PC-9 (cell line): Measurements from ENCODE around the gene ARNT2. TPM values are rescaled to one million over a fixed set of nuclear protein-coding genes. Genes with fewer than 3 reads are reported as not detected.
A peak's percentile ranks its signal among the peaks of the same experiment; 100 is the strongest.

Source experiments
- BruUV-seq: library from RNA; stranded (reverse); fragments of 400-500 nt; replicated peaks from 2 replicates; lab custom pipeline; 2021; lab: Mats Ljungman, UMichigan
- CTCF ChIA-PET: fragments of 300-600 bp; sonication (Branson Sonifier 250); formaldehyde crosslinking; loops from one replicate; lab custom pipeline; 2022; ENCODE audit warnings: antibody characterized with exemption; lab: Charles Lee
- POLR2A ChIA-PET: fragments of 300-600 bp; sonication (Branson Sonifier 250); formaldehyde crosslinking; loops from one replicate; lab custom pipeline; 2022; ENCODE audit warnings: antibody characterized with exemption; ENCODE audit not compliant: unreplicated experiment; lab: Charles Lee
- DNase-seq, 2 experiments: peaks; one replicate each; pipeline versions ENCODE4 v3.0.0 to v3.0.0-alpha.2; 2015 to 2022; ENCODE audit warnings: mixed read lengths in 1 of 2
- H2AFZ ChIP-seq: fragments of 200-600 bp; sonication (generic); 2 replicates; pipeline ENCODE4 v1.8.1; 2017; ENCODE audit warnings: antibody characterized with exemption
- H3F3A ChIP-seq: fragments of 200-600 bp; sonication (generic); 2 replicates; pipeline ENCODE4 v1.8.1; 2017; ENCODE audit warnings: antibody characterized with exemption, mild to moderate bottlenecking, low read depth; ENCODE audit not compliant: insufficient read depth
- H3K27ac ChIP-seq: fragments of 200-600 bp; sonication (generic); 2 replicates; pipeline ENCODE4 v1.6.1; 2016; ENCODE audit warnings: mixed run types
- H3K27me3 ChIP-seq: fragments of 200-600 bp; sonication (generic); 2 replicates; pipeline ENCODE4 v1.6.1; 2016; ENCODE audit warnings: low read depth, mixed run types; ENCODE audit not compliant: insufficient read depth
- H3K36me3 ChIP-seq: fragments of 200-600 bp; sonication (generic); 2 replicates; pipeline ENCODE4 v1.6.1; 2016; ENCODE audit warnings: low read depth, mixed run types
- H3K4me1 ChIP-seq: fragments of 200-600 bp; sonication (generic); replicated peaks from 2 replicates; pipeline ENCODE4 v1.6.1; 2016; ENCODE audit warnings: mixed run types; ENCODE audit not compliant: insufficient read depth
- H3K4me2 ChIP-seq: fragments of 200-600 bp; sonication (generic); 2 replicates; pipeline ENCODE4 v1.6.1; 2017; ENCODE audit warnings: mixed run types
- H3K4me3 ChIP-seq: fragments of 200-600 bp; sonication (generic); 2 replicates; pipeline ENCODE4 v1.6.1; 2016; ENCODE audit warnings: mixed run types
- H3K79me2 ChIP-seq: fragments of 200-600 bp; sonication (generic); 2 replicates; pipeline ENCODE4 v1.6.1; 2017; ENCODE audit warnings: low read depth, mixed run types
- H3K9me2 ChIP-seq: fragments of 200-600 bp; sonication (generic); 2 replicates; pipeline ENCODE4 v1.8.1; 2017; ENCODE audit warnings: mild to moderate bottlenecking; ENCODE audit not compliant: insufficient read depth
- H3K9me3 ChIP-seq: fragments of 200-600 bp; sonication (generic); 2 replicates; pipeline ENCODE4 v1.8.1; 2016; ENCODE audit warnings: low read depth; ENCODE audit not compliant: insufficient read depth
- H4K20me1 ChIP-seq: fragments of 200-600 bp; sonication (generic); 2 replicates; pipeline ENCODE4 v1.8.1; 2017; ENCODE audit not compliant: insufficient read depth
- CTCF ChIP-seq: fragments of 200-600 bp; sonication (generic); conservative IDR thresholded peaks from 2 replicates; pipeline ENCODE4 v1.6.1; 2017; ENCODE audit warnings: mixed run types, antibody characterized with exemption, mild to moderate bottlenecking, moderate library complexity
- EZH2 ChIP-seq: fragments of 200-600 bp; sonication (generic); IDR thresholded peaks from 2 replicates; pipeline ENCODE4 v1.8.0; 2017; ENCODE audit warnings: antibody characterized with exemption, low read depth
- intact Hi-C: fragments of 100-400 bp; cut with micrococcal nuclease; formaldehyde crosslinking; loops from one replicate; pipeline ENCODE4 v1.10.0; 2022; ENCODE audit not compliant: unreplicated experiment
- total RNA-seq: library from RNA; stranded (reverse); gene quantifications from 2 replicates; pipeline ENCODE4 v1.2.3, GENCODE V29; 2021

Gene ARNT2
- total RNA-seq, 1 experiment from 2014 or later, result 4.3 TPM

DNA sequence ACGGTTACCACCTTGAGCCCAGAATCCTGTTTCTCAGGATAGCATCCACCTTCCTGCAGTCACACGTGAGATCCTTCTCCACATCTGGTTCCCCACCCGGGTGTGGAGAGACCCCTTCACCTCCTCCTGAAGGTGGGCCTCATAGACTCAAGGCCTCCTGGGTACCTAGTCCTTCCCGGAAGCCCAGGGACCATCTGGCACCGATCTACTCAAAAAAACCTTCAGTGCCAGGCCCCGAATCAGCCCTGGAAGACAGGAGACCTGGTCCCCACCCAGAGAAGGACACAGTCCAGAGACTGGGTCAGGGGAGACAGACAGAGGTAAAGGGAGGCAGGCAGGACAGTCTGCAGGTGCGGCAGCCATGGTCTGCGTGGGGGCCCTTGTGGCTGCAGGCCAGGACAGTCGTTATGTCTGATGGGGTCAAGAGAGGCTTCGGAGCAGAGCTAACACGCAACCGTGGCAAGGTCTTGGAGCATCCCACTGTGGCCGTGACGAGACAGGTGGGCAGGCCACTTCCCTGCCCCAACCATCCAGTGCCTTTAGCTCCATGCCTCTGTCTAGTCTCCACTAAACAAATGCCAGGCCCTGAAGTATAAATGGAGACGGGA lies 178.7 kb downstream of the ARNT2 start:
- ChIA-PET CTCF (no interaction called here), POLR2A (interaction anchor here (0.7 kb wide), 1 partner anchor 31 kb away, joined by 13 read pairs; no protein-coding TSS in a partner anchor)
- Histone ChIP-seq H3K79me2 (no peaks in the 10 kb centered on the region), H3K4me2 (no peak overlapping the region), H3K4me1 (peaks cover 75% of the 10 kb centered on the region), H3K9me3 (no peaks in the 10 kb centered on the region), H3K36me3 (no peaks in the 10 kb centered on the region), H4K20me1 (no peaks in the 10 kb centered on the region), H3K9me2 (no peaks in the 10 kb centered on the region), H3K27ac (no peak overlapping the region), H2AFZ (no peak overlapping the region), H3K27me3 (no peaks in the 10 kb centered on the region), H3F3A (peaks cover 60% of the 10 kb centered on the region), H3K4me3 (no peak overlapping the region)
- no TSS peak for BruUV-seq
- intact Hi-C loops, result loop anchor here (10.0 kb wide), 1 partner anchor 262 kb away; no protein-coding TSS in a partner anchor
- TF ChIP-seq EZH2 (no peak), CTCF (no peak)
- no peak for DNase-seq

DNA sequence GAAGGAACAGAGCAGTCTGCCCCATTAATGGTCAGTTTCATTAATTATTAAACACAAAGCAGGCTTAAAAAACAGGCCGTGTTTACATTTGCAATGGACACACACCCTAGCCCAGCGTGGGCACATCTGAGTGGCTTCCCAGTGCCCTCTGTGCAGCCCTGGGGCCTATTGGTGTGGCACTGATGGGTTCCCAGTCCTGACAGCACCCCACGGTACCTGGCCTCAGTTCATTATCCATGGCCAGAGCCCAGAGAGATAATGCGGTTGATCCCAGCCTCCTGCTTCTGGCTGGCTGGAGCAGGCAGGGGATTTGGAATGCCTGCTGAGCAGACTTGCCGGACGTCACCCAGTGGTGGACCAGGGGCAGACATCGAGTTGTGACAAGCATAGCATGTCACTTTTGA lies 180.4 kb downstream of the ARNT2 start:
- ChIA-PET POLR2A (no interaction called here), CTCF (interaction anchor here (1.1 kb wide), 1 partner anchor 154 kb away, joined by 6 read pairs; no protein-coding TSS in a partner anchor)
- Histone ChIP-seq H3F3A (peaks cover 71% of the 10 kb centered on the region), H3K9me2 (no peaks in the 10 kb centered on the region), H3K27me3 (no peaks in the 10 kb centered on the region), H3K4me3 (no peak overlapping the region), H2AFZ (no peak overlapping the region), H3K9me3 (no peaks in the 10 kb centered on the region), H3K36me3 (no peaks in the 10 kb centered on the region), H3K27ac (peak overlapping the region; percentile 90; the same call in 1 of the 2 replicates), H3K79me2 (no peaks in the 10 kb centered on the region), H4K20me1 (no peaks in the 10 kb centered on the region), H3K4me2 (no peak overlapping the region), H3K4me1 (peaks cover 80% of the 10 kb centered on the region)
- no peak for DNase-seq
- BruUV-seq, result no TSS peak
- intact Hi-C loops, result loop anchor here (10.0 kb wide), 1 partner anchor 260 kb away; no protein-coding TSS in a partner anchor
- TF ChIP-seq EZH2 (no peak), CTCF (no peak)

GRCh38 chr15:80584973-80585525 lies 180.9 kb downstream of the ARNT2 start:
- no peaks in the 10 kb centered on the region for H3K36me3 ChIP-seq
- intact Hi-C loops, result loop anchor here (1.0 to 10.0 kb wide), 6 partner anchors 18 to 385 kb away; no protein-coding TSS in a partner anchor
- no TSS peak for BruUV-seq
- peaks cover 71% of the 10 kb centered on the region for H3F3A ChIP-seq
- ChIA-PET CTCF (interaction anchor here (1.1 kb wide), 1 partner anchor 154 kb away, joined by 6 read pairs; no protein-coding TSS in a partner anchor), POLR2A (no interaction called here)
- TF ChIP-seq CTCF, result no peak
- TF ChIP-seq EZH2, result no peak
- peak overlapping the region; percentile 90 for H3K27ac ChIP-seq
- H3K4me1 ChIP-seq, result peaks cover 80% of the 10 kb centered on the region
- H2AFZ ChIP-seq, result no peak overlapping the region
- no peaks in the 10 kb centered on the region for H4K20me1 ChIP-seq
- no peak overlapping the region for H3K4me3 ChIP-seq
- H3K79me2 ChIP-seq, result no peaks in the 10 kb centered on the region
- H3K9me2 ChIP-seq, result no peaks in the 10 kb centered on the region
- no peak for DNase-seq
- H3K4me2 ChIP-seq, result peak overlapping the region; percentile 75; the same call in 1 of the 2 replicates
- no peaks in the 10 kb centered on the region for H3K27me3 ChIP-seq
- H3K9me3 ChIP-seq, result no peaks in the 10 kb centered on the region
